ENCODE results near the gene RPL32.

RPL32 gene

GRCh38 chr3:12818273-12818672, 23.1 kb downstream of the RPL32 start:
- DNase-seq (ENCODE audit: low read depth), result no peak
- no peak overlapping the region for H3K4me3 ChIP-seq (ENCODE audit: low read length)
- TF ChIP-seq CTCF (conservative IDR thresholded peaks at IDR 0.05; ENCODE audit: low read length), result no peak

GRCh38 chr3:12817343-12817710, 24.0 kb downstream of the RPL32 start:
- no peak overlapping the region for H3K4me3 ChIP-seq (ENCODE audit: low read length)
- no peak for TF ChIP-seq CTCF (conservative IDR thresholded peaks at IDR 0.05; ENCODE audit: low read length)
- no peak for DNase-seq (ENCODE audit: low read depth)

- H3K4me3 ChIP-seq (ENCODE audit: low read length), result no peak overlapping the region
- TF ChIP-seq CTCF (conservative IDR thresholded peaks at IDR 0.05; ENCODE audit: low read length), result no peak
- no peak for DNase-seq (ENCODE audit: low read depth)
Observed at GRCh38 chr3:12816521-12817342, 24.6 kb downstream of the RPL32 start.

GRCh38 chr3:12815719-12816118, 25.6 kb downstream of the RPL32 start:
- DNase-seq (ENCODE audit: low read depth), result no peak
- H3K4me3 ChIP-seq (ENCODE audit: low read length), result no peak overlapping the region
- TF ChIP-seq CTCF (conservative IDR thresholded peaks at IDR 0.05; ENCODE audit: low read length), result no peak

GRCh38 chr3:12815078-12815477, 26.3 kb downstream of the RPL32 start:
- DNase-seq (ENCODE audit: low read depth), result no peak
- no peak overlapping the region for H3K4me3 ChIP-seq (ENCODE audit: low read length)
- no peak for TF ChIP-seq CTCF (conservative IDR thresholded peaks at IDR 0.05; ENCODE audit: low read length)

GRCh38 chr3:12813967-12814366, 27.4 kb downstream of the RPL32 start:
- TF ChIP-seq CTCF (conservative IDR thresholded peaks at IDR 0.05; ENCODE audit: low read length), result no peak
- no peak for DNase-seq (ENCODE audit: low read depth)
- H3K4me3 ChIP-seq (ENCODE audit: low read length), result no peak overlapping the region

GRCh38 chr3:12812812-12813211, 28.6 kb downstream of the RPL32 start:
- DNase-seq (ENCODE audit: low read depth), result no peak
- no peak overlapping the region for H3K4me3 ChIP-seq (ENCODE audit: low read length)
- TF ChIP-seq CTCF (conservative IDR thresholded peaks at IDR 0.05; ENCODE audit: low read length), result no peak

Measured in AG10803 (cell line).